ENCODE results near the gene TTF2. TPM values are rescaled to one million over a fixed set of nuclear protein-coding genes. Genes with fewer than 3 reads are reported as not detected.

Gene TTF2
- total and polyA plus RNA-seq, 2 experiments from 2014 or later, result 84.7 to 85.4 TPM

GRCh38 chr1:117061986-117062415, 1.9 kb downstream of the TTF2 start:
- Histone ChIP-seq H3K27me3 (ENCODE audit: insufficient read depth) (no peaks in the 10 kb centered on the region), H2AFZ (no peak overlapping the region), H4K20me1 (replicated peaks; ENCODE audit: insufficient read depth) (no peaks in the 10 kb centered on the region; the same call in 1 of the 2 replicates), H3K4me1 (ENCODE audit: insufficient read depth) (peaks cover 12% of the 10 kb centered on the region; the same call in 1 of the 2 replicates), H3K36me3 (ENCODE audit: insufficient read depth) (peaks cover 13% of the 10 kb centered on the region; the same call in 1 of the 2 replicates), H3K4me2 (no peak overlapping the region), H3K27ac (ENCODE audit: low read depth) (no peak overlapping the region), H3K4me3 (no peak overlapping the region), H3K9me2 (ENCODE audit: insufficient read depth) (no peaks in the 10 kb centered on the region), H3K79me2 (replicated peaks; ENCODE audit: insufficient read depth) (peaks cover 22% of the 10 kb centered on the region), H3F3A (replicated peaks; ENCODE audit: low read depth) (0 out of 2 replicates have a peak, but pooled peaks cover 5% of the 10 kb centered on the region)
- Mint-ChIP-seq H3K27me3 (ENCODE audit: insufficient read depth, low read depth, poor library complexity) (peaks cover 6% of the 10 kb centered on the region), H3K36me3 (ENCODE audit: low read depth) (peaks cover 42% of the 10 kb centered on the region), H3K9me3 (no peaks in the 10 kb centered on the region), H3K4me1 (peaks cover 14% of the 10 kb centered on the region), H3K4me3 (no peak overlapping the region), H3K27ac (no peak overlapping the region)
- DNase-seq (ENCODE audit: low spot score) (no peak), ATAC-seq (no peak)
- TF ChIP-seq EZH2 (IDR thresholded peaks at IDR 0.05; ENCODE audit: low read depth, unreplicated experiment), result no peak
- TF ChIP-seq ZNF331 (CRISPR knock-in tag; IDR thresholded peaks at IDR 0.05; ENCODE audit: low read depth), result no peak
- TF ChIP-seq ZNF114 (CRISPR knock-in tag; IDR thresholded peaks at IDR 0.05), result no peak
- no peak for TF ChIP-seq JUNB (IDR thresholded peaks at IDR 0.05; ENCODE audit: unreplicated experiment)
- no peak for TF ChIP-seq NANOG (IDR thresholded peaks at IDR 0.05; ENCODE audit: borderline replicate concordance)
- TF ChIP-seq, protein P1, sequence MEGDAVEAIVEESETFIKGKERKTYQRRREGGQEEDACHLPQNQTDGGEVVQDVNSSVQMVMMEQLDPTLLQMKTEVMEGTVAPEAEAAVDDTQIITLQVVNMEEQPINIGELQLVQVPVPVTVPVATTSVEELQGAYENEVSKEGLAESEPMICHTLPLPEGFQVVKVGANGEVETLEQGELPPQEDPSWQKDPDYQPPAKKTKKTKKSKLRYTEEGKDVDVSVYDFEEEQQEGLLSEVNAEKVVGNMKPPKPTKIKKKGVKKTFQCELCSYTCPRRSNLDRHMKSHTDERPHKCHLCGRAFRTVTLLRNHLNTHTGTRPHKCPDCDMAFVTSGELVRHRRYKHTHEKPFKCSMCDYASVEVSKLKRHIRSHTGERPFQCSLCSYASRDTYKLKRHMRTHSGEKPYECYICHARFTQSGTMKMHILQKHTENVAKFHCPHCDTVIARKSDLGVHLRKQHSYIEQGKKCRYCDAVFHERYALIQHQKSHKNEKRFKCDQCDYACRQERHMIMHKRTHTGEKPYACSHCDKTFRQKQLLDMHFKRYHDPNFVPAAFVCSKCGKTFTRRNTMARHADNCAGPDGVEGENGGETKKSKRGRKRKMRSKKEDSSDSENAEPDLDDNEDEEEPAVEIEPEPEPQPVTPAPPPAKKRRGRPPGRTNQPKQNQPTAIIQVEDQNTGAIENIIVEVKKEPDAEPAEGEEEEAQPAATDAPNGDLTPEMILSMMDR (conservative IDR thresholded peaks at IDR 0.05; ENCODE audit: low read depth in 2 of 2), result no peak

GRCh38 chr1:117066367-117066766, 6.2 kb downstream of the TTF2 start:
- no peak overlapping the region for H3K4me3 Mint-ChIP-seq
- ATAC-seq (no peak), DNase-seq (ENCODE audit: low spot score) (no peak)
- no peaks in the 10 kb centered on the region for H3K9me3 Mint-ChIP-seq
- Histone ChIP-seq H2AFZ (no peak overlapping the region), H3K9me2 (ENCODE audit: insufficient read depth) (no peaks in the 10 kb centered on the region), H3K4me1 (ENCODE audit: insufficient read depth) (0 out of 2 replicates have a peak, but pooled peaks cover under 1% of the 10 kb centered on the region), H3K27me3 (ENCODE audit: insufficient read depth) (no peaks in the 10 kb centered on the region), H4K20me1 (replicated peaks; ENCODE audit: insufficient read depth) (peaks cover 16% of the 10 kb centered on the region; the same call in 1 of the 2 replicates), H3K79me2 (replicated peaks; ENCODE audit: insufficient read depth) (peaks cover 49% of the 10 kb centered on the region), H3K4me2 (no peak overlapping the region), H3K27ac (ENCODE audit: low read depth) (no peak overlapping the region), H3K36me3 (ENCODE audit: insufficient read depth) (peaks cover 21% of the 10 kb centered on the region), H3F3A (replicated peaks; ENCODE audit: low read depth) (no peaks in the 10 kb centered on the region), H3K4me3 (no peak overlapping the region)
- peaks cover 1% of the 10 kb centered on the region; the same call in 2 of the 3 replicates for H3K4me1 Mint-ChIP-seq
- H3K36me3 Mint-ChIP-seq (ENCODE audit: low read depth), result peaks cover 47% of the 10 kb centered on the region
- H3K27ac Mint-ChIP-seq, result no peak overlapping the region
- H3K27me3 Mint-ChIP-seq (ENCODE audit: insufficient read depth, low read depth, poor library complexity), result peaks cover 3% of the 10 kb centered on the region
- TF ChIP-seq, protein P1 (conservative IDR thresholded peaks at IDR 0.05; ENCODE audit: low read depth in 2 of 2), result no peak
- TF ChIP-seq NANOG (IDR thresholded peaks at IDR 0.05; ENCODE audit: borderline replicate concordance) (no peak), ZNF331 (CRISPR knock-in tag; IDR thresholded peaks at IDR 0.05; ENCODE audit: low read depth) (no peak), STAT1 (IDR thresholded peaks at IDR 0.05; ENCODE audit: unreplicated experiment) (no peak), JUNB (IDR thresholded peaks at IDR 0.05; ENCODE audit: unreplicated experiment) (no peak), ETS1 (IDR thresholded peaks at IDR 0.05) (no peak), ZNF114 (CRISPR knock-in tag; IDR thresholded peaks at IDR 0.05) (no peak)
- TF ChIP-seq, protein P2, sequence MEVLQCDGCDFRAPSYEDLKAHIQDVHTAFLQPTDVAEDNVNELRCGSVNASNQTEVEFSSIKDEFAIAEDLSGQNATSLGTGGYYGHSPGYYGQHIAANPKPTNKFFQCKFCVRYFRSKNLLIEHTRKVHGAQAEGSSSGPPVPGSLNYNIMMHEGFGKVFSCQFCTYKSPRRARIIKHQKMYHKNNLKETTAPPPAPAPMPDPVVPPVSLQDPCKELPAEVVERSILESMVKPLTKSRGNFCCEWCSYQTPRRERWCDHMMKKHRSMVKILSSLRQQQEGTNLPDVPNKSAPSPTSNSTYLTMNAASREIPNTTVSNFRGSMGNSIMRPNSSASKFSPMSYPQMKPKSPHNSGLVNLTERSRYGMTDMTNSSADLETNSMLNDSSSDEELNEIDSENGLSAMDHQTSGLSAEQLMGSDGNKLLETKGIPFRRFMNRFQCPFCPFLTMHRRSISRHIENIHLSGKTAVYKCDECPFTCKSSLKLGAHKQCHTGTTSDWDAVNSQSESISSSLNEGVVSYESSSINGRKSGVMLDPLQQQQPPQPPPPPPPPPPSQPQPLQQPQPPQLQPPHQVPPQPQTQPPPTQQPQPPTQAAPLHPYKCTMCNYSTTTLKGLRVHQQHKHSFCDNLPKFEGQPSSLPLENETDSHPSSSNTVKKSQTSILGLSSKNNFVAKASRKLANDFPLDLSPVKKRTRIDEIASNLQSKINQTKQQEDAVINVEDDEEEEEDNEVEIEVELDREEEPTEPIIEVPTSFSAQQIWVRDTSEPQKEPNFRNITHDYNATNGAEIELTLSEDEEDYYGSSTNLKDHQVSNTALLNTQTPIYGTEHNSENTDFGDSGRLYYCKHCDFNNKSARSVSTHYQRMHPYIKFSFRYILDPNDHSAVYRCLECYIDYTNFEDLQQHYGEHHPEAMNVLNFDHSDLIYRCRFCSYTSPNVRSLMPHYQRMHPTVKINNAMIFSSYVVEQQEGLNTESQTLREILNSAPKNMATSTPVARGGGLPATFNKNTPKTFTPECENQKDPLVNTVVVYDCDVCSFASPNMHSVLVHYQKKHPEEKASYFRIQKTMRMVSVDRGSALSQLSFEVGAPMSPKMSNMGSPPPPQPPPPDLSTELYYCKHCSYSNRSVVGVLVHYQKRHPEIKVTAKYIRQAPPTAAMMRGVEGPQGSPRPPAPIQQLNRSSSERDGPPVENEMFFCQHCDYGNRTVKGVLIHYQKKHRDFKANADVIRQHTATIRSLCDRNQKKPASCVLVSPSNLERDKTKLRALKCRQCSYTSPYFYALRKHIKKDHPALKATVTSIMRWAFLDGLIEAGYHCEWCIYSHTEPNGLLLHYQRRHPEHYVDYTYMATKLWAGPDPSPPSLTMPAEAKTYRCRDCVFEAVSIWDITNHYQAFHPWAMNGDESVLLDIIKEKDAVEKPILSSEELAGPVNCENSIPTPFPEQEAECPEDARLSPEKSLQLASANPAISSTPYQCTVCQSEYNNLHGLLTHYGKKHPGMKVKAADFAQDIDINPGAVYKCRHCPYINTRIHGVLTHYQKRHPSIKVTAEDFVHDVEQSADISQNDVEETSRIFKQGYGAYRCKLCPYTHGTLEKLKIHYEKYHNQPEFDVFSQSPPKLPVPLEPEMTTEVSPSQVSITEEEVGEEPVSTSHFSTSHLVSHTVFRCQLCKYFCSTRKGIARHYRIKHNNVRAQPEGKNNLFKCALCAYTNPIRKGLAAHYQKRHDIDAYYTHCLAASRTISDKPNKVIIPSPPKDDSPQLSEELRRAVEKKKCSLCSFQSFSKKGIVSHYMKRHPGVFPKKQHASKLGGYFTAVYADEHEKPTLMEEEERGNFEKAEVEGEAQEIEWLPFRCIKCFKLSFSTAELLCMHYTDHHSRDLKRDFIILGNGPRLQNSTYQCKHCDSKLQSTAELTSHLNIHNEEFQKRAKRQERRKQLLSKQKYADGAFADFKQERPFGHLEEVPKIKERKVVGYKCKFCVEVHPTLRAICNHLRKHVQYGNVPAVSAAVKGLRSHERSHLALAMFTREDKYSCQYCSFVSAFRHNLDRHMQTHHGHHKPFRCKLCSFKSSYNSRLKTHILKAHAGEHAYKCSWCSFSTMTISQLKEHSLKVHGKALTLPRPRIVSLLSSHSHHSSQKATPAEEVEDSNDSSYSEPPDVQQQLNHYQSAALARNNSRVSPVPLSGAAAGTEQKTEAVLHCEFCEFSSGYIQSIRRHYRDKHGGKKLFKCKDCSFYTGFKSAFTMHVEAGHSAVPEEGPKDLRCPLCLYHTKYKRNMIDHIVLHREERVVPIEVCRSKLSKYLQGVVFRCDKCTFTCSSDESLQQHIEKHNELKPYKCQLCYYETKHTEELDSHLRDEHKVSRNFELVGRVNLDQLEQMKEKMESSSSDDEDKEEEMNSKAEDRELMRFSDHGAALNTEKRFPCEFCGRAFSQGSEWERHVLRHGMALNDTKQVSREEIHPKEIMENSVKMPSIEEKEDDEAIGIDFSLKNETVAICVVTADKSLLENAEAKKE (CRISPR knock-in tag; IDR thresholded peaks at IDR 0.05), result no peak
